Retina (tissue), 1 donor: Measurements from ENCODE around the gene CNNM2.

Experiments used
- DNase-seq: peaks from one replicate; pipeline ENCODE4 v3.0.0-alpha.2; 2016

Gene CNNM2

GRCh38 chr10:102917962-102918816, at the start of gene CNNM2:
TSS of gene CNNM2 (plus strand) at chr10:102918294. CDS start at chr10:102918481, 187 bp downstream.
- DNase-seq = peak; percentile 100

- no peak for DNase-seq
Measured at GRCh38 chr10:102868911-102869257, 49.2 kb upstream of the CNNM2 start.

GRCh38 chr10:102869258-102870198, 48.6 kb upstream of the CNNM2 start, which contains the start of gene AS3MT:
TSS of gene AS3MT (plus strand) at chr10:102869470. CDS start at chr10:102869593, 123 bp downstream.
- DNase-seq = peak; percentile 83

GRCh38 chr10:102870221-102870620, 47.9 kb upstream of the CNNM2 start:
- no peak for DNase-seq

DNA sequence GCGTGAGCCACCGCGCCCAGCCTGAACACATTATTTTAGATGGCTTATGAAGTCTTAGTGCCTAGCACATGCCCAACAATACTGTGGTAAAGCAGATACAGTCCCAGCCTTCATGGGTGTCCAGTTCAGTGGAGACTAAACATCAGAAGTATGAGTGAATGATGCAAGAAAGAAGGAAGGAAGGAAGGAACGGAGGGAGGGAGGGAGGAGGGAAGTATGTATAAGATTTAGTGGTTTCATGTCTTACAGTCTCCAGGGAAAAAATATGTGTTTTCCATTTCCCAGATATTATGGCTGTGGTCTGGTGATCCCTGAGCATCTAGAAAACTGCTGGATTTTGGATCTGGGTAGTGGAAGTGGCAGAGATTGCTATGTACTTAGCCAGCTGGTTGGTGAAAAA, 45.9 kb upstream of the CNNM2 start:
- no peak for DNase-seq

DNA sequence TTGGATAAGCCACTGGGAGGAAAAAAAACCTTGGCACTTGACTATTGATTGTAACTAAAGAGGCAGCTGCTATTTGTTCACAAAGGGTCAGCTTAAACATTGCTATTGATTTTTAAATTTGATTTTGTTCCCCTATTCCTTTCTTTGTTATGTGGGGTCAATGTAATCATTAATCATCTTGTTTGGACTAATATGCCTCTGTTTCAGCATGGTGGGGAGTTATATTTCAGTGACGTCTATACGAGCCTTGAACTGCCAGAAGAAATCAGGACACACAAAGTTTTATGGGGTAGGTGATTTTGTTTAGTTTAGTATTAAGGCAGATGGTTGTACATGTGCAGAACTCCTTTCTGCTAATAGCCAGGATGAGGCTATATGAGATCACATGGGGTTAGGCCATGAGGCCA, 41.3 kb upstream of the CNNM2 start:
- no peak for DNase-seq

- no peak for DNase-seq
Measured at GRCh38 chr10:102878629-102879028, 39.5 kb upstream of the CNNM2 start.

GRCh38 chr10:102880256-102880655, 37.8 kb upstream of the CNNM2 start:
- no peak for DNase-seq

GRCh38 chr10:102888048-102888447, 30.0 kb upstream of the CNNM2 start:
- DNase-seq = no peak

DNA sequence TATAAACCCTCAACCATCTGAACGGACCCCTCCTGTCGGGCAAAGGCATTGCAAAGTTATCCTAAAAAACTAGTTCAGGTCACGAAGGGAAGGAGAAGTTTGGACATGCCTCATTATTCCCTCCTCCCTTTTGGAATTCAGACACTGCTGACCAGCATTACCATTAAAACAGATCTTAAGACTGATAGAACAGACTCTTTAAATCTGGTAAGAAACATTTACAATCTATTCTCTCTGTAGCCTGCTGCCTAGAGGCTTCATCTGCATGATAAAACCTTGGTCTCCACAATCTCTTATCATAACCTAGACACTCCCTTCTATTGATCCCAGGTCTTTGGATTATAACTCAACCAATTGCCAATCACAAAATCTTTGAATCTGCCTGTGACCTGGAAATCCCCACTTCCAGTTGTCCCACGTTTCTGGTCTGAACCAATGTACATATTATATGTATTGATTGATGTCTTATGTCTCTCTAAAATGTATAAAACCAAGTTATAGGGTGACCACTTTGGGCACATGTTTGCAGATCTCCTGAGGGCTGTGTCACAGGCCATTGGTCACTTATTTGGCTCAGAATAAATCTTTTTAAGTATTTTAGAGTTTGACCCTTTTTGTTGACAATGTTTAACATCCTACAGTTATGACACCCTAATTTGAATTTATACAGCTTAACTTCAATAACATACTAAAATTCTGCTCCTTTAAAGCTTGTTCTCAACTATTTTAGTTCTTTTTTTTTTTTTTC, 23.5 kb upstream of the CNNM2 start:
- no peak for DNase-seq

- DNase-seq = no peak
Measured at GRCh38 chr10:102900006-102900405, 18.1 kb upstream of the CNNM2 start.

- no peak for DNase-seq
Measured at GRCh38 chr10:102904346-102904745, 13.7 kb upstream of the CNNM2 start.

GRCh38 chr10:102906507-102906906, 11.6 kb upstream of the CNNM2 start:
- DNase-seq = no peak

- DNase-seq = no peak
Measured at GRCh38 chr10:102914781-102915180, 3.3 kb upstream of the CNNM2 start.

- no peak for DNase-seq
Measured at GRCh38 chr10:102916173-102916572, 1.9 kb upstream of the CNNM2 start.

GRCh38 chr10:102917314-102917961, 656 bp upstream of the CNNM2 start:
- peak; percentile 96 for DNase-seq

GRCh38 chr10:102918817-102919245, 737 bp downstream of the CNNM2 start:
- DNase-seq = no peak

GRCh38 chr10:102919246-102919959, 1.3 kb downstream of the CNNM2 start:
- DNase-seq = peak; percentile 75

DNA sequence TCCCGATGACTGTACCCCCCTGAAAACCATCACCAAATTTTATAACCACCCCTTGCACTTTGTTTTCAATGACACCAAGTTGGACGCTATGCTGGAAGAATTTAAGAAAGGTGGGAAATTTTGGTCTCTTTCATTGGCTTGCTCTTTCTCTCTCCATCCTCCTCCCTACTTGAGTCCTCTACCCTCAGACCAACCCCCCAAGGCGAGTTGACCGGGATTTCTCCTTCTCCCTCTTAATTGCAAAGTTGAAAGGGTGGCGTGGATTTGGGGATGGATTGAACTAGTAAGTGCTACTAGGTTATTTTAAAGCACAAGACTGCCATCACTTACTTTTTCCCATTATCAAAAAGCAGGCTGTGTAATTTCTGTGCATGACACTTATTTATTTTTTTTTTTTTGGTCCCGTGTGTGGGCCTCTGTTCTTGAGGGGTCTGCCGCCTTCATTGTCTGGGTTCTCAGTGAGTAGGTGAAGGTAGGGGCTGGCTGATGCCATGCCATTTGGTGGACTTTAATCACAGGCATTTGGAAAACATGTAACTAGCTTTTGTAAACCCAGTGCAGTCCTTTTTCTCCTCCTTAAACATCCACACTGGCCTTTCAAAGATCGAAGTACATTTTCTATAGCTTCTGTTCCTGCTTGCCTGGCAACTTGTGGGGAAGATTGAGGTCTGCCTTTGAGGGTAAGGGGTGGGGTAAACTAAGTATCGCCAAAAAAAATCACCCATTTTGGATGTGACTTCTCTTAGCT, 2.1 kb downstream of the CNNM2 start:
- DNase-seq = peak; percentile 29

DNA sequence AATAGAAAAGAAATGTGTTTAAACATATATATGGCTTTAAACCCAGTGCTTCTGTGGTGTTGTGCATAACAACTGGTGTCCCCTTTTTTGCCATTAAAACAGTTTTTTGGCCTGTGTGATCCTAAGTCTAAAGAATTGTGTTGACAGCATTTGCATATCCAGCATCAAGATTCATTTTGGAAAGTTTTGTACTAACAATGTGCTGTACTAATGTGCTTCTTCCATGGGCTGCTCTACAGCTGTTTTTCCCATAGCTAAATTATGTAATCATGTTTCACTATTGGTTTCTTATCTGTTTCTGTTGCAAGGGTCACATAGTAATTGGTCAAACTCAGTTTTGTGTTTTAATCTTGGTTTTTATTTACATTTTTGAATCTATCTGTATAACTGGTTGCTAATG, 5.5 kb downstream of the CNNM2 start:
- DNase-seq = no peak

DNA sequence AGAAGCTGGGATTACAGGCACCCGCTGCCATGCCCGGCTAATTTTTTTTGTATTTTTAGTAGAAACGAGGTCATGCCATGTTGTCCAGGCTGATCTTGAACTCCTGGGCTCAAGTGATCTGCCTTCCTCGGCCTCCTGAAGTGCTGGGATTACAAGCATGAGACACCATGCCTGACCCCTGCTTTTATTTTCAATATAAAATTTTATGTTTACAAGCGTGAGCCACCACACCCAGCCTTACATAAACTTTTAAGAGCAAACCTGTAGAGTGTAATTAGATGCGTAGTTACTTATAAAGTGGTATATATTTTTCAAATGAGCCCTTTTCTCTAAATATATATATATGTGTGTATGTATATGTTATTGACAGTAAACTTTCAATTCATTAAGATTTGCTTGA, 8.7 kb downstream of the CNNM2 start:
- DNase-seq = no peak
